Activated CD4-positive, alpha-beta T cell treated with anti-CD3 and anti-CD28 coated beads, Interleukin-2, amount 50 U/mL, for 1 hour (primary cell): ENCODE results near the gene CLIC1.
"Not testable (repeated sequence)": the region's sequence is repeated elsewhere in the genome, so short reads cannot be mapped to it uniquely, and the experiment has no call there.

Source experiments
- DNase-seq: peaks from one replicate; pipeline ENCODE4 v3.0.0-alpha.2; 2020

Gene CLIC1

DNA sequence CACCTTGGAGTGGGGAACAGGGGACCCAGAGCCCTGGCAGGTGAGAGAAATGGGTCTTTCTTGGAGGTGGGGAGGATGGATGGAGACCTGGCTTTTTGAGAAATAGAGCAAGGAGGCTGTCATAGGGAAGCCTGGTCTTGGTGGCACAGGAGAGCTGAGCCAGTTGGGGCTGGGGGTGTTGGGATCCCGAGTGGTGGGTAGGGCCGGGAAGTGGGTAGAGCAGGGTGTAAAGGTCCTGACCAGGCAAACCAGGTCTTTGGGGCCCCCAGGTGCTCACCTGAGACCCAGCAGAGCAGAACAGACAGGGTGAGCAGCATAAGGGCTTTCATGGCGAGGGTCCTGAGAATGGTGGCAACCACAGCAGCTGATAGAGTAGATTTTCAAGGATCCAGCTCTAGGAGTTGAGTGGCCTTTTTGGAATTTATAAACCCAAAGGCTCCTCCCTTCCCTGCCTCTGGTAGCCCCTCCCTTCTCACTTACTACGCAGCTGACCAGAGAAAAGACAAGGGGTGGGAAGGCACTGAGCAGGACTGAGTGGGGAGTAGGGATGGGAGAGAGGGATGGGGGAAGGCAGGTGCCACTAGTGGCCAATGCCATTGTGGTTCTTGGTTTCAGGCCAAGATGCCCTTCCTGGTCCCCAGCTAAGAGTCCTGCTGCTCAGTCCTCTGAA lies 14.8 kb downstream of the CLIC1 start, which contains the start of gene LY6G6C:
LY6G6C (minus strand) TSS at position 396 of the 670 bp plus-strand sequence; CDS start at position 329, 67 bp downstream.
- no peak for DNase-seq

DNA sequence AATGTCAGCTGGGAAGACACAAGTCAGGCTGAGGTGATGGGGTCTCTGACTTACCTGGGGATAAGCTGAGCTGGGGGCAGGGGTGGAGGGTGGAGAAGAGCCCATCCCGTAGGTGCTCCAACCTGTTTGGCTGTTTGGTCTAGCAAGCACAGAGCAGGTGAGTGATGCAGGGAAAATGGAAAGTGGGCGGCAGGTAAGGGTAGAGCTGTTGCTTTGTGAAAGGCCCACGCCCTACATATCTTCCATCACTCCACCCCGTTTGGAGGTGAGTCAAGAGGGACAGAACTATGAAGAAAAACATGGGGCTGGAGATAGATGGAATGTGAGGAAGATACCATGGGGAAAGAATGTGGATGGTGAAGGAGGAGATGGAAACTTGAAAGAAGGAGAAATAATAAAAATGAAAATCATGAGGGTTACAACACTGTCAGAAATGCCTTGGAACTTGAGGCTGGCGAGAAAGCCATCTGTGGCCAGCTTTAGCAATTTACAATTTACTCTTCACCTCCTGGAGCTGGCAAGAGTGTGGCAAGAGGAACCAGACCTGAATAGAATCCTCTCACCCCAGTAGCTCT lies 16.0 kb downstream of the CLIC1 start:
- no peak for DNase-seq

DNA sequence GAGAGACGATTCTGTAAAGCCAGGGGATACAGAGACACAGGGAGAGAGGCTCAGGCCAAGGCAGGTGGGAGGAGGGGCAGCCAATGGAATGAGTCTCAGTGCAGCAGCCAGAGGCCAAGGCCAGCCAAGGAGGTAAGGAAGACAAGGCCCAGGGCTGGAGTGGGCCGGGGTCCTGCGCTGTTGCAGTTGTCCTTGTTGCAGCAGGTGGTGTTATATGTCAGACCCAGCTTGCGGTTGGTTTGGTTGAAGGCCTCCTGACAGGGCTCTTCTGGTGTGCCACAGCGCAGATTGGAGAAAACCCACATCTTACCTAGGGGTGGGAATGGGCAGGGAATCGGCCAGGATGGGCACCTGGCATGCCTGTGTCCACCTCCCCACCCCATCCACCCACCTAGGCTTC lies 17.3 kb downstream of the CLIC1 start:
- no peak for DNase-seq

DNA sequence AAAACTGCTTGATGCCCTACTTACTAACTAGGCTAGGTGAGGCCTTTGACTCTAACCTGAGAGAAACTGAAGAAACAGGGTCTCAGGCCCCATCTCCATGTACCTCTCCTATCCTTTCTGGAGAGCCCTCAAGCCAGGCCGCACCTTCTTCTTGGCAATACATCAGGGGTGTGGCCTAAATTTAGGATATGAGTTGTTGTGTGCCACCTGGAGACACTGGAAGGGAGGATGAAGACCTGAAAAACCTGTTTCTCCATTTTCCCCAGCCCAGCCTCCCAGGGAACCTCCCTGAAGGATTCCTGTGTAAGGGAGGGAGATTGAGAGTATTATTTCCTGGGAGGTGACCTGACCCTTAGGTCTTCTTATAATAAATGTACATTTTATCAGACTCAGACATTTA lies 18.1 kb downstream of the CLIC1 start:
- no peak for DNase-seq

DNA sequence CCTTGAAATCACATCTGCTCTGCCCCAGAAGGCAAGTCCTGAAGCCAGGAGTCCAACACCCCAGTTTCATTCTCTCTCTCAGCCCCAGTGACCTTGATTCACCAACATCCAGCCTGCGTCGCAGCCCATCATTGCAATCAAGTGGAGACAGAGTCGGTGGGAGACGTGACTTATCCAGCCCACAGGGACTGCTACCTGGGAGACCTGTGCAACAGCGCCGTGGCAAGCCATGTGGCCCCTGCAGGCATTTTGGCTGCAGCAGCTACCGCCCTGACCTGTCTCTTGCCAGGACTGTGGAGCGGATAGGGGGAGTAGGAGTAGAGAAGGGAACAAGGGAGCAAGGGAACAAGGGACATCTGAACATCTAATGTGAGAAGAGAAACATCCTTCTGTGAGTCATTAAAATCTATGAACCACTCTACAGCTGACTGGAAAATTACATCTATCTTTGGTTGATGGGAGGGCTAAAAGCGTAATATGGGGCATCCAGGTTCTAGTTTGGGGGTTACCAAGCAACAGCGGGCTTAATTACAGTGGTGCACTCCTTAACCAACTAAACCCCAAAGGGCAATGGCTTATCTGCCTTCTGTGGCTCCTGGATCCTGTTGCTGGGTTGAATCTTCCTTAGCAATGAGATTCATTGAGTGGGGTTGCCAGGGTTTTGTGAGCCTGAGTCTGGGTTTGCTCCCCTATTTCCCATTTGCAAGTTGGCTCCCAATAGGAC lies 18.7 kb downstream of the CLIC1 start:
- DNase-seq, result no peak

DNA sequence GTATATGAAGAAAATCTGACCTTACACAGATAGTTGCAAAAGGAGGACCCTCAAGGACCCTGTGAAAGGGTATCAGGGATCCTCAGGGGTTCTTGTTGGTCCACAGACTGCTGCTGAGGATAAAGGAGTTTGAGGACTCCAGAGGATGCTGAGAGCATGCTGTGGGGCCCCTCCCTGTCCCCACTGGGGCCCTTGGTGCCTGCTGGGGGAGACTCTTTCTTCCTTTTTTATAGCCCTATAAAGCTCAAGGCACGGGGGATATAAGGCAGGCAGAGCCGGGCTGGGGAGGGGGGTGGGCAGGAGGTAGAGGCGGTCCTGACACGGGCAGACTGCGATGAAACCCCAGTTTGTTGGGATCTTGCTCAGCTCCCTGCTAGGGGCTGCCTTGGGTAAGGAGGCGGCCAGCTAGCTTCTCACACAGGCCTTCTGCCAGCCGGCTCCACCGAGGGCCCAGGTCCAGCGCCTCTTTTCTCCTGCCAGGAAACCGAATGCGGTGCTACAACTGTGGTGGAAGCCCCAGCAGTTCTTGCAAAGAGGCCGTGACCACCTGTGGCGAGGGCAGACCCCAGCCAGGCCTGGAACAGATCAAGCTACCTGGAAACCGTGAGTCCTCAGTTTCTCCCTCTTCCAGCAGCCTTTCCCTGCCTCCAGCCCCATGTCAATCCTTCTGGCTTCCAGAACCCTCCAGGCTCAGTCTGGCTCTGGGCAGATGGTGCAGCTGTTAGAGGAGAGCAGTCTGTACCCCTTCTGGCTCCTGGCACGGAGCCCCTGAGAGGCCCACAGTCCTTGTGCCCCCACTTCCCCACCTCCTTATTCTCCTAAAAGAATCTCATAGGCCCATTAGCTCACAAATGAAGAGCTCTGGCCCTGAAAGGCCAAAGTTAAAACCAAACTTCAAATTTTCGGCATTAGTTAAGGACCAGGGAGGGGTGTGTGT lies 21.0 kb downstream of the CLIC1 start, which contains the start of gene LY6G6D:
LY6G6D (plus strand) TSS at position 327 of the 937 bp plus-strand sequence; CDS start at position 335, 8 bp downstream.
- DNase-seq, result no peak

DNA sequence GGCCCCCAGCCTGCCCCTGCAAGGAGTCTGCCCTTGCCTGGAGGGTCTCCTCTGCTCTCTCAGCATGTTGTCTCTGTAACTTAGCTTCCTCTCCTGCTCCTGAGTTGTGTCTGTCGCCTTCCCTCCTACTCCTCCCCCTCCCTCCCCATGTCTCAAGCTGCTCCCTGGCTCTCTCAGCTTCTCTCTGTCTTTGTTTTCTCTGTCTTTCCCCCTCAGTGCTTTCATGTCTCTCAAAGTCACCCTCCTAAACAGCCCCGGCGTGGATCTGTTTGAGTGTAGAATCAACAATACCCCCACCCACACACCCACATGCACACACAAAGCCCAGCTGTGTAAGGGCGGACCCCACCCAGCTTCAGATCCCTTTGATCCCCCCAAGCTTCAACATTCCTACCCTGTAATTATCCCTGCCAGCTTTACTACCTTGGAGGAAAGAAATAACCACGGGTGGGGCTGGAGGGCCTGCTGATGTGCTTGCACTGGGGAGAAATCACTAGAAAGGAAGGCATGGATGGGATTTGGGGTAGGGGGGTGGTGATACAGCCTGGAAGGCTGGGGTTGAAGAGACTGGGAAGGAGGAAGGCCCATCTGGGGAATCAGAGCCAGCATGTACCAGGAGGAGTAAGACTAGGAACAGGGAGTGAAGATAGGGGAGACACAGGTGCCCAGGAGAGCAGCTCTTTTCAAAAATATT lies 22.2 kb downstream of the CLIC1 start:
- DNase-seq, result no peak

DNA sequence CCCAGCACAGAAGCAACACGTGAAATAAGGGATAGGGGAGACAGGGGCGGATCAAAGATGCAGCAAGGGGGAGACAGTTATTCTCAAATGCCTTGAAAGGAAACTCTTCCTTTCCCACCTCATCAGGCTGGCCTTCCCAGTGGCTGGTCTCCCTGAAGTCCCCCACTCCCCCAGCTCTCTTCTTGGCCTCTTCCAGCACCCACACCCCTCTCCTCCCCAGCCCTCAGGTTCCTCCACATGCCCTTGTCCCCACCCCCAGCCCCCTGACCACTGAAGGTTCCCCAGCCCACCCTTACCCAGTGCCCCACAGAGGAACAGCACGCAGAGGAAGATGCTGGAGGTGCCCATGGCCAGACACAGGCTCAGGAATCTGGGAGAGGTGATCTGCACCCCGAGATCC lies 22.9 kb downstream of the CLIC1 start:
- no peak for DNase-seq

DNA sequence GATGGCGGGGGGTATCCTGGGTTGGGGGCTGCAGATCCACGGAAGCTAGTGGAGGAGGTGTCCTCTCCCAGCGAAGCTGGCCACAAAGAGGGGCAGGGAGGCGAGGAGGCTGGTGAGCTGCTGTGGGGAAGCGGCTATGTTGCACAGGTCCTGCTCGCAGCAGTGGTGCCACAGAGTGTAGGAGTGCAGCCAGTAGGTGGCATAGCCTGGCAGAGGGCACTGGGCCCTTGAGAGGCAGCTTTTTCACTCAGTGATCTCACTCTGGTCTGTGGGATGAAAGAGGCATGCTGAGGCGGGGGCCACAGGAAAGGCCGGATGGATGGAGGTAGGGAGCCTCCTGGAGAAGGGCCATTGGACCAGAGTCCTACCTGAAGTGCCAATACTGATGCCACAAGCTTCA lies 24.0 kb downstream of the CLIC1 start:
- no peak for DNase-seq

DNA sequence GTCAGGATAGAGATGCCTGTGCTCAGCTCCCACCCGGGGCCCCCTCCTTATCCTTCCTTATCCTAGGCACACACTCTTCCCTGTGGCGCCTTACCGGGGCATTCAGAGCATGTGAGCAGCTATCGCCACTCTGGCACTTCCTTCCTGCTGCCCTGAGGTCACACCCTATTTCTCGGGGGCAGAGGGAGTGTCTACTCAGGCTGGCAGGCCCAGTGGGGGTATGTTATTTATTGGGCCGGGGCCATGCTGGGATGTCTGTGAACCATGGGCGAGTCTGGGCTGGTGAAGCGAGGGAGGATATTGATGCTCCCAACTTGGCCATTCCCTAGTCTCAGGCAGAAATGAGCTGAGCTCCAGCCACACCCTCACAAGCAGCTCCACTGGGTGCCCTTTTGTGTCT lies 25.1 kb downstream of the CLIC1 start:
- no peak for DNase-seq

DNA sequence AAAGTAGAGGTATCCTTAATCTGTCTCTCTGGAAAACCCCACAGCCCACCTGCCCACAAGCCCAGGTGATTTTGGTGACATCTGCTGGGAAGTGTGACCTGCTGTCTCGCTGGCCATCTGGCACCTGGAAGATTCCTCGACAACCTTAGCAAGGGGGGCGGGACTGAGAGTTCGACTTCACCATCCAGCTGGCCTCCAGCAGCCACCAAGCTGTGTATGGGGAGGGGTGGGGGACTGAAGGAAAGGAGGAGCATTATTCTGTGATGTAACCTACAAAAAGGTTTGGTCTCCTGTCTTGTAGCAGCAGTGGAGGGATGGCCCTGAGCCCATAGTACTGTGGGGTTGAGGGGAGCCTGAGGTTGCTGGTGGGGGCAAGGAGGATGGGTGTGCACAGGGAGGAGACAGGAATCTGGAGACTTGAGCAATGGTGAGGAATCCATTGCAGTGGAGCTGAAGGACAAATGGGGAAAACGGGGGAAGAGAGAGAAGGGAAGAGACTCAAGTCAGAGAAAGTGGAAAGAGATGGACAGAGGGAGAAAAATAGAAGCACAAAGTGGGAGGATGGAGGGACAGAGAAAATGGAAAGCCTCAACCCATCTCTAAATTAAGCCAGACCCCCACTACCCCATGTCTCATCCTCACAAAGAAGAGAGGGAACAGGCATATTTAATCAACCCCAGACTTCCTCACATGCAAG lies 25.7 kb downstream of the CLIC1 start:
- DNase-seq, result no peak

DNA sequence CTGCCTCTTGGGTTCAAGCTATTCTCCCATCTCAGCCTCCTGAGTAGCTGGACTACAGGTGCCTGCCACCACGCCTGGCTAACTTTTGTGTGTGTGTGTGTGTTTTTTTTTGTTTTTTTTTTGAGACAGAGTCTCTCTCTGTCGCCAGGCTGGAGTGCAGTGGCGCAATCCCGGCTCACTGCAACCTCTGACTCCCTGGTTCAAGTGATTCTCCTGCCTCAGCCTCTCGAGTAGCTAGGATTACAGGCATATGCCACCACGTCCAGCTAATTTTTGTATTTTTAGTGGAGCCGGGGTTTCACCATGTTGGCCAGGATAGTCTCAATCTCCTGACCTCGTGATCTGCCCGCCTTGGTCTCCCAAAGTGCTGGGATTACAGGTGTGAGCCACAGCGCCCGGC lies 27.2 kb downstream of the CLIC1 start:
- not testable (repeated sequence) for DNase-seq

DNA sequence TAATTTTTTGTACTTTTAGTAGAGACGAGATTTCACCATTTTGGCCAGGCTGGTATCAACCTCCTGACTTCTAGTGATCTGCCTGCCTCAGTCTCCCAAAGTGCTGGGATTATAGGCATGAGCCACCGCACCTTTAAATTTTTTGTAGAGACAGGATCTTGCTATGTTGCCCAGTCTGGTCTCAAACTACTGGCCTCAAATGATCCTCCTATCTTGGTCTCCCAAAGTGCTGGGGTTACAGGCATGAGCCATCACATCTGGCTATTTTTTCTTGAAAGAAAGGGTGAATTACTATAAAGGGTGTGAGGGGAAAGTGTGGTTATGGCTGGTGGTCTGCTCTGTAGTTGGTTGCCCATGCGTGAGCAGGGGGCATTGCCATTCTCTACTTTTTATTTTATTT lies 28.1 kb downstream of the CLIC1 start:
- DNase-seq, result no peak

DNA sequence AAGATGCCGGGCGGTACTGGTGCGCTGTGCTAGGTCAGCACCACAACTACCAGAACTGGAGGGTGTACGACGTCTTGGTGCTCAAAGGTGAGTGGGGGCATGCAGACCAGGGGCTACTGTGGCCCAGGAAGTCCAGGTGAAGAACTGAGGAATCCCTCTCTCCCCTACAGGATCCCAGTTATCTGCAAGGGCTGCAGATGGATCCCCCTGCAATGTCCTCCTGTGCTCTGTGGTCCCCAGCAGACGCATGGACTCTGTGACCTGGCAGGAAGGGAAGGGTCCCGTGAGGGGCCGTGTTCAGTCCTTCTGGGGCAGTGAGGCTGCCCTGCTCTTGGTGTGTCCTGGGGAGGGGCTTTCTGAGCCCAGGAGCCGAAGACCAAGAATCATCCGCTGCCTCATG lies 28.6 kb downstream of the CLIC1 start:
- DNase-seq, result no peak

DNA sequence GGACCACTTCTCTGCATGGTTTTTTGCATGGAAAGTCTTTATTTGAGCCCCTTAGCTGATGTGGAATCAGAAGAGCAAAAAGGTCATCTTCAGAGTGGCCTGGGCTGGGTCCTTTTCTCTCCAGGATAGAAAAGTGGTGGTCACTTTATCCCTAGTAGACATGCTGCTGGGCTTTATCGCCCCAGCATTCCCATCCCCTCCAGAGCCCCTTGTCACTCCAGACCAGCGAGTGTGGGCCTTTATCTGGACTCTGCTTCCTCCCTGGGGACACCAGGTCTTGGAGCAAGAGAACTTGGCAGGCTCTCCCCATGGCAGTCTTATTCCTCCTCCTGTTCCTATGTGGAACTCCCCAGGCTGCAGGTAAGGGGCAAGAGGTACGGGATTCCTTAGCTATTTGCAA lies 29.7 kb downstream of the CLIC1 start, which contains the start of gene LY6G6F:
LY6G6F (plus strand) TSS at position 268 of the 400 bp plus-strand sequence; CDS start at position 309, 41 bp downstream.
- no peak for DNase-seq

DNA sequence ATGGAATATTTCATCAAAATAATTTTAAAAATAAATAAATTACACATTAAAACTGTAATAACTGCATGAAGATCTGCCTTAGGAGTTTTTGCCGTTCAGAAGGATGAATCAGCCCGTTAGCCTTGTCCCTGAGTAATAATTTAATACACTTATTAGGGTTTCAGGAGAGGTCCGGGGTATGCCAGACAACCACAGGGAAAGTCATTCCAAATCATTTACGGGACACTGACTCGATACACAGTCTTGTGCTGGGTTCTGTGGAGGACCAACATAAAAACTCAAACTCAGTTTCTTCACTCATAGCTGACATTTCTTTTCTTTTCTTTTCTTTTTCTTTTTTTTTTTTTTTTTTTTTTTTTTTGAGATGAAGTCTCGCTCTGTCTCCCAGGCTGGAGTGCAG lies 30.4 kb downstream of the CLIC1 start:
- no peak for DNase-seq

DNA sequence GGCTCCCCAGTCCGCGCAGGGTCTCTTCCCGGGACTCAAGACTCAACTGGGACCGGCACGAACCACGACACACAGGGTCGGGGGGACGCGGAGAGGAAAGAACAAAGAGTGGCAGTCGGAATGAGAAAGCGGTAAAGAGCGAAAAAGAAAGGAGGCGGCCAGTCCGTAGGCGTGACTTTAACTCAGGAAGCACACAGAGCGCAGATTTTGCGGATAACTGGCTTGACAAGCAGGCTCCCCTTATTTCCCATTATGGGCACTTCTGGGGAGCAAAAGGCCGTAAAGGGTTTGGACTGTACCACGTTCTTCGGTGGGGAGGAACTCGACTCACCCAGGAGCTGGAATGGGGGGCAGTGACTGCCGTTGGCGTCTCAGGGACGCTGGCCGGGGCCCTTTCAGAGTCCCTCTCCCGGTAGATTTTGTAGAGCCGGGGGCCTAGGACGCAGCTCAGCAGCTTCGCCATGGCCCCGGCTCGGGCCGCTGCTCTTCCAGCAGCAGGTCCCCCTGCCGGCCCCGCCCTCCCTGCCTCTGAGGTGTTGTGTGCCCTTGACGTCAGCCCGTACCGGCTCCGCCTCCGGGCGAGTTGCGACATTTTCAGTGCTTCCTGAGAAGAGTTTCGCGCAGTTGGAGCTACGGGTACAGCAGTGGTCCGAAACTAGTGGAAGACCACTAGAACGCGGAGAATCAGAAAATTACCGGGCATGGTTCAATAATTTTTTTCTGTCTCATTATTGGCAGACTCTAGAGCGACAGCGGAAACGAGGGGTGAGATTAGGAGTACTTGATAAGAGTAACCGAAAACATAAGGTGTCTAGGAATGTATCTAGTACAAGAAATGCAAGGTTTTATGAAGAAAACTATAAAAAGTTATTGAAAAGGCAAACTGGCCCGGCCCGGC lies 33.3 kb downstream of the CLIC1 start, which contains the start of gene ABHD16A:
ABHD16A (minus strand) TSS at position 506 of the 898 bp plus-strand sequence; CDS start at position 463, 43 bp downstream.
- peak; percentile 97 for DNase-seq

DNA sequence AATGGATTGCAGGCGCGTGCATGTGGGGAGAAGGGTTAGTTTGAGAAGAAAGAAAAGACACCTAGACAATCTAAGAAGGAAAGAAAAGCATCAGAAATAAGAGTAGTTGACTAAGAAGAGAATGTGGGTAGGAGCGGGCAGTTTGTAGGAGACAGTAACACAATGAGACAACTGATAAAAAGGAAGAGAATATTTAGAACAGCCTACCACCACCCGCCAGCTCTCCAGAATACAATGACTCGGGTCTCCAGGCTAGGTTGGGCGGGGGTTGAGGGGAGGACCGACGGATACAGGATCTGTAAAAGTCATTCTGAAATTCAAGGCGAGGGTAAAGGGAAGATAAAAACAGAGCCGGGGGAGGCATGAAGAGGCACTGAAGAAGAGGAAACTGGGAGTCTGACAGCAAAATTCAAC lies 33.9 kb downstream of the CLIC1 start:
- no peak for DNase-seq

DNA sequence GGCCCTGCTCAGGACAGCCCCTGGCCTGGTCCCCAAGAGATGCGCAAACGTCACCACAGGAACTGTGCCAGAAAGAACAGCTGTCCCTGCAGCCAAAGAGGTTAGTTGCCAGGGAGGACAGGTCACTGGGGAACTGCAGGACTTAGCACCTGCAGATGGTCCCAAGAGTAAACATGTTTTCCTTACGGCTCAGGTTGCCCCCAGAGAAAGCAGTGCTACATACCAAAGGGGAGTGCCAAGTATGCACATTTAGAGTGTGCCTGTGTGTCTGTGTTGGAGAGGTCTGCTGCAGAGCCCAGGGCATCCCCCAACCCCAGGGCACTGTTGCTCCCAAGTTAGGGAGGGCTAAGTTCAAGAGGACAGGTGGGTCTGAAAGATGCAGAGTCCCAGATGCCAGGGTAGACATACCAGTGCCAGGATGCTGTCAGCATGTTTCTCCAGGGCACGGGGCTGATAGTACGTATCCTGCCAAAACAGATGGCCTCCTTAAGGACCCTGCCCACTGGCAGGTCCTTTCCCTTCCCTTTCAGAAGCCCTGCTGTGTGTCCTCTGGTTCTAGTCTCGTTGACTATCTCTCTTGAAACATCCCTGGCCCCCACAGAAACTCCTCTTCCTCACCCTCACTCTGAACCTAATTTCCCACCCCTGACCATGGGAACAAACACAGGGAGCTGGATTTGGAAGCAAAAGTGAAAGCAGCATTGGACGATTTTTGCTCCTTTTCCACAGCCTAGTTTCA lies 34.5 kb downstream of the CLIC1 start:
- no peak for DNase-seq
